Smooth muscle cell (in vitro differentiated cells): ENCODE data around the gene ZDHHC7. TPM values are rescaled to one million over a fixed set of nuclear protein-coding genes. Genes with fewer than 3 reads are reported as not detected.
A peak's percentile ranks its signal among the peaks of the same experiment; 100 is the strongest.

ENCODE experiments used
- DNase-seq: peaks from one replicate; lab custom pipeline; 2025; ENCODE audit not compliant: unreplicated experiment; lab: John Stamatoyannopoulos, UW
- H2AFZ ChIP-seq: fragments of 200-600 bp; sonication (generic); 2 replicates; pipeline ENCODE4 v1.6.0; 2016; ENCODE audit warnings: antibody characterized with exemption, low read depth, mild to moderate bottlenecking
- H3F3A ChIP-seq: fragments of 200-600 bp; sonication (generic); 2 replicates; pipeline ENCODE4 v1.6.0; 2017; ENCODE audit warnings: antibody characterized with exemption, low read depth
- H3K27ac ChIP-seq: fragments of 200-600 bp; sonication (generic); 2 replicates; pipeline ENCODE4 v1.5.1; 2016; ENCODE audit warnings: low read depth, mild to moderate bottlenecking
- H3K27me3 ChIP-seq: fragments of 200-600 bp; sonication (generic); 2 replicates; pipeline ENCODE4 v1.6.1; 2016; ENCODE audit warnings: low read depth, mild to moderate bottlenecking
- H3K36me3 ChIP-seq: fragments of 200-600 bp; sonication (generic); 2 replicates; pipeline ENCODE4 v1.5.1; 2016; ENCODE audit warnings: low read depth
- H3K4me1 ChIP-seq: fragments of 200-600 bp; sonication (generic); 2 replicates; pipeline ENCODE4 v1.5.1; 2016; ENCODE audit warnings: low read depth
- H3K4me2 ChIP-seq: fragments of 200-600 bp; sonication (generic); 2 replicates; pipeline ENCODE4 v1.6.0; 2016; ENCODE audit warnings: mild to moderate bottlenecking
- H3K4me3 ChIP-seq: fragments of 200-600 bp; sonication (generic); 2 replicates; pipeline ENCODE4 v1.5.1; 2016; ENCODE audit warnings: mild to moderate bottlenecking
- H3K79me2 ChIP-seq: fragments of 200-600 bp; sonication (generic); 2 replicates; pipeline ENCODE4 v1.6.0; 2016; ENCODE audit warnings: low read depth, mild to moderate bottlenecking
- H3K9ac ChIP-seq: fragments of 200-600 bp; sonication (generic); 2 replicates; pipeline ENCODE4 v1.6.0; 2016; ENCODE audit warnings: low read depth
- H3K9me3 ChIP-seq: fragments of 200-600 bp; sonication (generic); replicated peaks from 2 replicates; pipeline ENCODE4 v1.5.1; 2016; ENCODE audit warnings: low read depth
- H4K20me1 ChIP-seq: fragments of 200-600 bp; sonication (generic); 2 replicates; pipeline ENCODE4 v1.6.0; 2016; ENCODE audit warnings: low read depth
- WGBS: methylation state at CpG from one replicate; pipeline ENCODE4 v1.1.7; 2016; ENCODE audit warnings: low lambda C conversion rate; 5-methylcytosine and 5-hydroxymethylcytosine counted together
- polyA plus RNA-seq: library from polyadenylated mRNA; unstranded; fragments of >200 nt; fragmentation: Nextera tagmentation; extraction: Ambion mirVana; gene quantifications from 2 replicates; pipeline ENCODE4 v1.2.1, GENCODE V29; 2016
- total RNA-seq: library from RNA; depleted of rRNA; stranded (reverse); fragments of >200 nt; gene quantifications from 2 replicates; pipeline ENCODE4 v1.2.3, GENCODE V29; 2014
- TF ChIP-seq, protein P1 (sequence below): fragments of 200-600 bp; sonication (generic); IDR thresholded peaks from 2 replicates; pipeline ENCODE4 v1.5.1; 2017; ENCODE audit warnings: borderline replicate concordance, mild to moderate bottlenecking, antibody characterized with exemption; ENCODE audit not compliant: insufficient read depth, poor library complexity, severe bottlenecking

Gene ZDHHC7
- total and polyA plus RNA-seq, 2 experiments from 2014 or later: 31.9 to 39.1 TPM

DNA sequence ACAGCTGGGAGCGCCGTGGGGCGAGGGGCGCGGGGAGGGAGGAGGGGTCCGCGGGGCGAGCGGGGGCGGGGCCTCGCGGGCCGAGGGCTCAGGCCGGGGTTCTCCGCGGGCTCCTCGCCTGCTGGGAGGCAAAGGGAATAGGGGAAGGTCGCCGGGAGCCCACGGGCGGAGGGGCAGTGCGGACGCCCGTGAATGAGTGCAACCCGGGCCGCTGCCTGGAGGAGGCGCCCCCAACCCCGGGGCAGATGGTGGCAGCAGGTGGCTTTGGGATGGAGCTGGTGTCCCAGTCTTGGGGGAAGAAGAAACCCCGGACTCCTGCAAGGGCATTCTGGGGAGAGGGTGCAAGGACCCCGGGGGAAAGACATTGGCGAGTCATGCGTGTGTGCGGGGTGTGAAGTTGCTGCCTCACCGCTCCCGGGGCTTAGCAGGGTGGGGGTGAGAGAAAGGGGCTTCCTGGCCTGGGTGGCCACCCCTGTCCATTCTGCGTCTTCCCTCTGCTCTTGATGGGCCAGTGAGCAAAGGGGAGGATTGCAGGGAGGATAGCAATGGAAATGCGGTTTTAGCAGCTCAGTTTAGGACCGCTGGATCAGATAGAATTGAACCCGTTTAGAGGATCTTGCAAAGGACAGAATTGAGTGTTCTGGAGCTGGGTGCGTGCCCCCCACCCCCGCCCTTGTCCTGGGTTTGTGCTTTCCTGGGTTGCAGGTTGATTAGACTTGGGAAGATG, 16.8 kb upstream of the ZDHHC7 start:
- WGBS: 15% methylated on average over 22 of the region's 41 CpGs
- H3K27ac ChIP-seq: peak overlapping the region; percentile 69
- DNase-seq: no peak

DNA sequence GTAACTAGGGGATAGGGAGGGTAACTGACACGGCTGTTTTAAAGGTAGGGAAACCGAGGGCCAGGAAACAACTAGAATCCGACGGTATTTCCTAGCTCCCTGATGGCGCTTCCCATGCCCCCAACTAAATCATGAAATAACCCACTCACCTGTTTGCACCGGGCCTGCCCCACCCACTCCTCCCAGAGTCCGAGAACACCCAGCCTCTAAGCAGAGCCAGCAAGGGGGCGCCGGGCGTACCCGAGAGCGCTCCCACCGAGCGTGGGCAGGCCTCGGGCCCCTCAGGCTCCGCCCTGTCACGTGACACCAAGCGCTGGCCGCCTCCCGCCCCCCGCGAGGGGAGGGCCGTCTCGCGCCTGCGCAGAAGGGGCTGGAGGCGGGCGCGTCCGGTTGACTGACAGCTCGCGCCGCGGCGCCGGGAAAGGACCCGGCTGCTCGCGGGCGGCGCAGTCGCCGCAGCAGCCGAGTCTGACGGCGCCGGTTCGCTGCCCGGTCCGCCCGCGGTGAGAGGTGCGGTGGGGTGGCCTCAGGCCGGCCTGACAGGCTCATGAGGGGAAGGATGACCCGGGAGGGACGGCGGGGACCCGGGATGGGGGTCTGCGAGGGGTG, 16.1 kb upstream of the ZDHHC7 start, which contains the start of gene KIAA0513:
TSS of gene KIAA0513 (plus strand) at position 447 of the 609 bp plus-strand sequence. CDS start 39,277 bp downstream, outside the sequence.
- peak within 1 kb of the TSS; percentile 69 for H3K27ac ChIP-seq
- peak within 1 kb of the TSS; percentile 81 for H3K9ac ChIP-seq
- peak within 1 kb of the TSS; percentile 96 for H3K4me3 ChIP-seq
- TF ChIP-seq, protein P1, sequence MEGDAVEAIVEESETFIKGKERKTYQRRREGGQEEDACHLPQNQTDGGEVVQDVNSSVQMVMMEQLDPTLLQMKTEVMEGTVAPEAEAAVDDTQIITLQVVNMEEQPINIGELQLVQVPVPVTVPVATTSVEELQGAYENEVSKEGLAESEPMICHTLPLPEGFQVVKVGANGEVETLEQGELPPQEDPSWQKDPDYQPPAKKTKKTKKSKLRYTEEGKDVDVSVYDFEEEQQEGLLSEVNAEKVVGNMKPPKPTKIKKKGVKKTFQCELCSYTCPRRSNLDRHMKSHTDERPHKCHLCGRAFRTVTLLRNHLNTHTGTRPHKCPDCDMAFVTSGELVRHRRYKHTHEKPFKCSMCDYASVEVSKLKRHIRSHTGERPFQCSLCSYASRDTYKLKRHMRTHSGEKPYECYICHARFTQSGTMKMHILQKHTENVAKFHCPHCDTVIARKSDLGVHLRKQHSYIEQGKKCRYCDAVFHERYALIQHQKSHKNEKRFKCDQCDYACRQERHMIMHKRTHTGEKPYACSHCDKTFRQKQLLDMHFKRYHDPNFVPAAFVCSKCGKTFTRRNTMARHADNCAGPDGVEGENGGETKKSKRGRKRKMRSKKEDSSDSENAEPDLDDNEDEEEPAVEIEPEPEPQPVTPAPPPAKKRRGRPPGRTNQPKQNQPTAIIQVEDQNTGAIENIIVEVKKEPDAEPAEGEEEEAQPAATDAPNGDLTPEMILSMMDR: no peak
- H3F3A ChIP-seq: peaks cover 5% of the 10 kb centered on the region
- WGBS: 2% methylated on average over 54 of the region's 59 CpGs
- peak within 1 kb of the TSS; percentile 97 for H2AFZ ChIP-seq
- peaks cover 5% of the 10 kb centered on the region for H4K20me1 ChIP-seq
- no peaks in the 10 kb centered on the region for H3K27me3 ChIP-seq
- H3K36me3 ChIP-seq: no peaks in the 10 kb centered on the region
- no peaks in the 10 kb centered on the region for H3K79me2 ChIP-seq
- H3K4me2 ChIP-seq: peak within 1 kb of the TSS; percentile 88
- DNase-seq: peak; percentile 83
- H3K9me3 ChIP-seq: no peaks in the 10 kb centered on the region
- peaks cover 13% of the 10 kb centered on the region for H3K4me1 ChIP-seq

More for the DNA sequence above, 16.8 kb upstream of the ZDHHC7 start:
- Histone ChIP-seq H3K9ac (peak overlapping the region; percentile 81), H3K27me3 (no peaks in the 10 kb centered on the region), H3K79me2 (no peaks in the 10 kb centered on the region), H3K9me3 (no peaks in the 10 kb centered on the region), H3K4me3 (peak overlapping the region; percentile 96), H3K4me1 (peaks cover 13% of the 10 kb centered on the region), H3F3A (peaks cover 5% of the 10 kb centered on the region), H3K36me3 (no peaks in the 10 kb centered on the region), H4K20me1 (peaks cover 5% of the 10 kb centered on the region), H3K4me2 (peak overlapping the region; percentile 88), H2AFZ (peak overlapping the region; percentile 97)
- TF ChIP-seq, protein P1: peak; percentile 29

DNA sequence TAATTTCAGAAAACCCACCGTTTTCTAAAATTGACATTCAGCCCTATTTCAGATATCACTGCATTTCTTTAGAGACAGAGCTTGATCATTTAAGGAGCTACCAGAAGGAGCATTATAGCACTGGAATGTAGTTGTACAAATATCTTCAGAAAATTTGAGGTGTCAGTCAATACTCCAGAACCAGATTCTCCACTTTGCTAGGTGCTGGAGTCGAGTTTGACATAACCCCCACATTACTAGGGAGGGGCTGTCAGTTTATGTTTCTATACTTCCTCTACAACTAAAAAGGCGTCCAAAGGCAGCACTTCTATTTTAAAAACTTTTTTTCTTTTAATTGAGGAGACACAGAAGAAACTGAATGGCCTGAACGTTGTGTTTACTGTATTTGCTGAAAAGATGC, 15.4 kb upstream of the ZDHHC7 start:
- H3K4me3 ChIP-seq: peak overlapping the region; percentile 96

More for the DNA sequence above, 15.4 kb upstream of the ZDHHC7 start:
- Histone ChIP-seq H3K27ac (peak overlapping the region; percentile 43), H3F3A (peaks cover 5% of the 10 kb centered on the region), H4K20me1 (peaks cover 5% of the 10 kb centered on the region), H3K4me1 (peaks cover 13% of the 10 kb centered on the region), H3K9ac (peak overlapping the region; percentile 81), H2AFZ (peak overlapping the region; percentile 44), H3K27me3 (no peaks in the 10 kb centered on the region), H3K36me3 (no peaks in the 10 kb centered on the region), H3K9me3 (no peaks in the 10 kb centered on the region), H3K79me2 (no peaks in the 10 kb centered on the region), H3K4me2 (peak overlapping the region; percentile 88)
- TF ChIP-seq, protein P1: no peak
- no peak for DNase-seq
- 67% methylated on average over 4 of the region's 4 CpGs for WGBS
